Loucy (cell line): ENCODE measurements around the gene TMBIM1.

Experiments
- H2AFZ ChIP-seq: fragments of 200-600 bp; sonication (generic); 2 replicates; pipeline ENCODE4 v1.6.0; 2016; ENCODE audit warnings: antibody characterized with exemption, mild to moderate bottlenecking, low read length, moderate library complexity
- H3F3A ChIP-seq: fragments of 200-600 bp; 2 replicates; pipeline ENCODE4 v1.6.0; 2016; ENCODE audit warnings: antibody characterized with exemption, low read depth, mild to moderate bottlenecking
- H3K27me3 ChIP-seq: fragments of 200-600 bp; sonication (generic); 2 replicates; pipeline ENCODE4 v1.6.1; 2014; ENCODE audit warnings: low read length, mild to moderate bottlenecking; ENCODE audit not compliant: insufficient read depth, poor library complexity, severe bottlenecking
- H3K36me3 ChIP-seq: fragments of 200-600 bp; sonication (generic); 2 replicates; pipeline ENCODE4 v1.6.1; 2016; ENCODE audit warnings: low read length; ENCODE audit not compliant: insufficient read depth
- H3K4me1 ChIP-seq: fragments of 200-600 bp; sonication (generic); 2 replicates; pipeline ENCODE4 v1.5.1; 2014; ENCODE audit warnings: low read length, mild to moderate bottlenecking; ENCODE audit not compliant: insufficient read depth, poor library complexity, severe bottlenecking
- H3K4me2 ChIP-seq: fragments of 200-600 bp; sonication (generic); 2 replicates; pipeline ENCODE4 v1.6.0; 2014; ENCODE audit warnings: antibody characterized with exemption, low read length, low read depth, mild to moderate bottlenecking; ENCODE audit not compliant: poor library complexity, severe bottlenecking
- H3K4me3 ChIP-seq: fragments of 200-600 bp; sonication (generic); 2 replicates; pipeline ENCODE4 v1.5.1; 2014; ENCODE audit warnings: low read length, mild to moderate bottlenecking, mixed read lengths; ENCODE audit not compliant: poor library complexity, severe bottlenecking
- H3K79me2 ChIP-seq: fragments of 200-600 bp; sonication (generic); 2 replicates; pipeline ENCODE4 v1.6.1; 2014; ENCODE audit warnings: low read length; ENCODE audit not compliant: insufficient read depth
- H3K9ac ChIP-seq: fragments of 200-600 bp; sonication (generic); 2 replicates; pipeline ENCODE4 v1.6.0; 2014; ENCODE audit warnings: mild to moderate bottlenecking, low read depth, low read length, moderate library complexity; ENCODE audit not compliant: poor library complexity, severe bottlenecking
- H3K9me2 ChIP-seq: fragments of 200-600 bp; sonication (generic); replicated peaks from 2 replicates; pipeline ENCODE4 v1.6.1; 2016; ENCODE audit warnings: low read depth, low read length, mixed read lengths
- H3K9me3 ChIP-seq: fragments of 200-600 bp; sonication (generic); 2 replicates; pipeline ENCODE4 v1.6.1; 2014; ENCODE audit warnings: mild to moderate bottlenecking, antibody characterized with exemption, low read length, low read depth; ENCODE audit not compliant: insufficient read depth
- H4K20me1 ChIP-seq: fragments of 200-600 bp; sonication (generic); 2 replicates; pipeline ENCODE4 v1.6.0; 2014; ENCODE audit warnings: antibody characterized with exemption, low read length, mild to moderate bottlenecking; ENCODE audit not compliant: insufficient read depth, poor library complexity, severe bottlenecking
- CTCF ChIP-seq: fragments of 200-600 bp; sonication (generic); conservative IDR thresholded peaks from 2 replicates; pipeline ENCODE4 v1.5.1; 2014; ENCODE audit warnings: mild to moderate bottlenecking, antibody characterized with exemption, low read length
- EZH2phosphoT487 ChIP-seq: fragments of 200-600 bp; IDR thresholded peaks from 2 replicates; pipeline ENCODE4 v1.6.1; 2018; ENCODE audit warnings: antibody characterized with exemption, mild to moderate bottlenecking, moderate library complexity, borderline replicate concordance

The TMBIM1 gene

DNA sequence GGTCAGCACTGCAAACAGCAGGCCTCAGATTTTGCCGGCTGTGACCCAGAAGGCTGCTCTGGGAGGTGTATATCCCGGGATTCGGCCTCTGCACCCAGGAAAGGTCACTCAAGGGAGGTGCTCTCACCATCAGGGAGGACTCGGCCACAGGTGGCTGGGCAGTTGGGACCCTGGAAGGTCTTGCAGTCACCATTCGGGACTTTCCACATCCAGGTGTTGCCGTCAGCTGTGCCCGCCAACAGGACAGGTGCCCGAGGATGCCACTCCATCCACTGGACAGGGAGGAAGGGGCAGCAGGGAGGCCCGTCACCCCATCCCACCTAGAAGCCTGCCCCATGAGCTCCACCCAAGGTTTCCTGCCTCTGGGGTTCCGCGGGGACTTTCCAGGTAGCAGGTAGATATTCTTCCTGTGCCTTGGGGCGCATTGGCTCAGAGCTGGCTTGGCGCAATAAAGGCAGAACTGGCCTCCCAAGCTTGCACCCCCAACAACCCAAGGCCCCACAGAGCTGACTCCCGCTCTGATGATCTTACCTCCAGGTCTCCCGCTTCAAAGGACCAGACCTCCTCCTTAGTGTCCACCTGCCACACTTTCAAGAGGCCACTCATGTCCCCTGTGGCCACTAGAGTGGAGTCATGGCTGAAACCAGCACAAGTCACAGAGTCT lies 25.9 kb downstream of the TMBIM1 start:
- H3K27me3 ChIP-seq, result no peaks in the 10 kb centered on the region
- no peak overlapping the region for H2AFZ ChIP-seq
- peaks cover 33% of the 10 kb centered on the region for H3K79me2 ChIP-seq
- H3K9ac ChIP-seq, result no peak overlapping the region
- H3F3A ChIP-seq, result no peaks in the 10 kb centered on the region
- TF ChIP-seq EZH2phosphoT487, result no peak
- TF ChIP-seq CTCF, result no peak
- no peaks in the 10 kb centered on the region for H3K9me2 ChIP-seq
- no peak overlapping the region for H3K4me3 ChIP-seq
- H3K4me1 ChIP-seq, result peaks cover 16% of the 10 kb centered on the region
- H3K9me3 ChIP-seq, result no peaks in the 10 kb centered on the region
- H3K36me3 ChIP-seq, result peaks cover 15% of the 10 kb centered on the region; the same call in 1 of the 2 replicates
- H4K20me1 ChIP-seq, result peaks cover 20% of the 10 kb centered on the region
- H3K4me2 ChIP-seq, result peak overlapping the region; percentile 14

DNA sequence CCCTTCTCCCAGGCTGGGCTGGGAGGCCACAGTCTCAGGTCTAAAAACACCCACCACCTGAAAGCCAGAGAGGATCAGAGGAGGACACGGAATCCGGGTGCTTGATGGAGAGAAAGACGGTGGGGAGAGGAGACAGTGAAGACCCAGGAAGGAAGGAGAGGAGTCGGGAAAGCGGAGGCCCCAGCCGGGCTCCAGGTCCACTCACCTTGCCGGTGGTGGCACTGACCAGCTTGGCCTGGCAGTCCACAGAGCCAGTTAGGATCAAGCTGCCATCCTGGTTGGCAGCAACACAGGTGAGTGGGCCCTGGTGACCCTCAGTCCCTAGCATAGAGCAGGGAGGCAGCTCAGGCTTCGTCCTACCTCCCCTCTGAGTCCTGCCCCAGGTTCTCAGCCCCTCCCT lies 26.7 kb downstream of the TMBIM1 start:
- Histone ChIP-seq H3K27me3 (no peaks in the 10 kb centered on the region), H3K9me3 (no peaks in the 10 kb centered on the region), H3K4me3 (no peak overlapping the region), H3K9ac (no peak overlapping the region), H3K4me1 (peaks cover 10% of the 10 kb centered on the region), H3K36me3 (peaks cover 15% of the 10 kb centered on the region; the same call in 1 of the 2 replicates), H3F3A (no peaks in the 10 kb centered on the region), H4K20me1 (peaks cover 18% of the 10 kb centered on the region), H2AFZ (no peak overlapping the region), H3K4me2 (no peak overlapping the region), H3K9me2 (no peaks in the 10 kb centered on the region), H3K79me2 (peaks cover 25% of the 10 kb centered on the region)
- TF ChIP-seq CTCF, result no peak
- no peak for TF ChIP-seq EZH2phosphoT487

- Histone ChIP-seq H3K4me3 (no peak overlapping the region), H3K9me3 (no peaks in the 10 kb centered on the region), H3F3A (no peaks in the 10 kb centered on the region), H3K79me2 (peaks cover 24% of the 10 kb centered on the region), H3K9me2 (no peaks in the 10 kb centered on the region), H3K27me3 (no peaks in the 10 kb centered on the region), H3K4me2 (no peak overlapping the region), H4K20me1 (peaks cover 18% of the 10 kb centered on the region), H3K4me1 (peaks cover 10% of the 10 kb centered on the region), H2AFZ (no peak overlapping the region), H3K36me3 (peaks cover 15% of the 10 kb centered on the region; the same call in 1 of the 2 replicates), H3K9ac (no peak overlapping the region)
- TF ChIP-seq EZH2phosphoT487 (no peak), CTCF (no peak)
Observed at GRCh38 chr2:218264773-218265561, 27.3 kb downstream of the TMBIM1 start.
